IPS-15b (cell line): ENCODE data around the gene OR7D4.

ENCODE experiments used
- H3K27me3 ChIP-seq: one replicate; pipeline ENCODE4 v1.6.1; 2013; ENCODE audit warnings: low read length; ENCODE audit not compliant: control insufficient read depth, insufficient read depth
- H3K36me3 ChIP-seq: one replicate; pipeline ENCODE4 v1.6.1; 2013; ENCODE audit warnings: low read length; ENCODE audit not compliant: control insufficient read depth, insufficient read depth
- H3K4me1 ChIP-seq: one replicate; pipeline ENCODE4 v1.6.1; 2013; ENCODE audit warnings: mild to moderate bottlenecking, low read length; ENCODE audit not compliant: control insufficient read depth, insufficient read depth
- H3K4me3 ChIP-seq: one replicate; pipeline ENCODE4 v1.5.1; 2013; ENCODE audit warnings: low read depth, low read length
- H3K9ac ChIP-seq: one replicate; pipeline ENCODE4 v1.6.1; 2013; ENCODE audit warnings: low read depth, mild to moderate bottlenecking, low read length
- H3K9me3 ChIP-seq: one replicate; pipeline ENCODE4 v1.6.1; 2013; ENCODE audit warnings: mild to moderate bottlenecking, low read length; ENCODE audit not compliant: control insufficient read depth, insufficient read depth

OR7D4 gene

GRCh38 chr19:9165261-9165660 is 54.1 kb downstream of the OR7D4 start:
- H3K36me3 ChIP-seq = peaks cover 28% of the 10 kb centered on the region
- H3K4me3 ChIP-seq = no peak overlapping the region
- H3K9me3 ChIP-seq = no peaks in the 10 kb centered on the region
- H3K4me1 ChIP-seq = no peaks in the 10 kb centered on the region
- no peak overlapping the region for H3K9ac ChIP-seq
- no peaks in the 10 kb centered on the region for H3K27me3 ChIP-seq

- H3K27me3 ChIP-seq = no peaks in the 10 kb centered on the region
- peaks cover 55% of the 10 kb centered on the region for H3K36me3 ChIP-seq
- no peaks in the 10 kb centered on the region for H3K9me3 ChIP-seq
- H3K4me3 ChIP-seq = no peak overlapping the region
- H3K9ac ChIP-seq = no peak overlapping the region
- H3K4me1 ChIP-seq = no peaks in the 10 kb centered on the region
Observed at GRCh38 chr19:9161427-9161826, 58.0 kb downstream of the OR7D4 start.
